ENCODE data around the gene ANP32A. TPM values are rescaled to one million over a fixed set of nuclear protein-coding genes. Genes with fewer than 3 reads are reported as not detected.

ANP32A gene
- total RNA-seq, 1 experiment from 2014 or later, result 232 TPM

GRCh38 chr15:68768321-68768720 lies 52.4 kb downstream of the ANP32A start:
- H3K27me3 Mint-ChIP-seq (ENCODE audit: low read depth), result peaks cover 8% of the 10 kb centered on the region; the same call in 1 of the 2 replicates
- ATAC-seq (no peak), DNase-seq (ENCODE audit: low spot score) (no peak)
- no peaks in the 10 kb centered on the region for H3K9me3 Mint-ChIP-seq
- ChIA-PET POLR2A (no interaction called here), CTCF (no interaction called here)
- TF ChIP-seq CTCF (IDR thresholded peaks at IDR 0.05) (no peak), SMAD4 (CRISPR knock-in tag; IDR thresholded peaks at IDR 0.05) (no peak), ZBTB43 (CRISPR knock-in tag; IDR thresholded peaks at IDR 0.05) (no peak), SP1 (CRISPR knock-in tag; conservative IDR thresholded peaks at IDR 0.05) (no peak), E2F1 (CRISPR knock-in tag; IDR thresholded peaks at IDR 0.05) (no peak)
- H3K27ac Mint-ChIP-seq, result no peak overlapping the region
- no peaks in the 10 kb centered on the region for H3K36me3 Mint-ChIP-seq
- no peak overlapping the region for H3K4me3 Mint-ChIP-seq
- H3K4me1 Mint-ChIP-seq, result no peaks in the 10 kb centered on the region

GRCh38 chr15:68767833-68768232 lies 52.9 kb downstream of the ANP32A start:
- DNase-seq (ENCODE audit: low spot score), result no peak
- H3K27ac Mint-ChIP-seq, result no peak overlapping the region
- ChIA-PET CTCF (no interaction called here), POLR2A (no interaction called here)
- no peaks in the 10 kb centered on the region for H3K36me3 Mint-ChIP-seq
- H3K27me3 Mint-ChIP-seq (ENCODE audit: low read depth), result peaks cover 8% of the 10 kb centered on the region; the same call in 1 of the 2 replicates
- ATAC-seq, result no peak
- no peak overlapping the region for H3K4me3 Mint-ChIP-seq
- H3K9me3 Mint-ChIP-seq, result no peaks in the 10 kb centered on the region
- TF ChIP-seq KAT7 (CRISPR knock-in tag; IDR thresholded peaks at IDR 0.05; ENCODE audit: borderline replicate concordance) (no peak), TEAD1 (CRISPR knock-in tag; IDR thresholded peaks at IDR 0.05) (no peak), ZNF138 (CRISPR knock-in tag; conservative IDR thresholded peaks at IDR 0.05) (no peak), CBFB (CRISPR knock-in tag; IDR thresholded peaks at IDR 0.05; ENCODE audit: low read depth) (no peak), ZNF512 (CRISPR knock-in tag; IDR thresholded peaks at IDR 0.05; ENCODE audit: borderline replicate concordance) (no peak), ATF3 (CRISPR knock-in tag; conservative IDR thresholded peaks at IDR 0.05) (no peak), SMAD4 (CRISPR knock-in tag; IDR thresholded peaks at IDR 0.05) (no peak), MLX (CRISPR knock-in tag; IDR thresholded peaks at IDR 0.05) (no peak), FOXJ3 (CRISPR knock-in tag; IDR thresholded peaks at IDR 0.05; ENCODE audit: borderline replicate concordance) (no peak), CTCF (IDR thresholded peaks at IDR 0.05) (no peak), ESRRA (CRISPR knock-in tag; IDR thresholded peaks at IDR 0.05; ENCODE audit: borderline replicate concordance) (no peak), E2F1 (CRISPR knock-in tag; IDR thresholded peaks at IDR 0.05) (no peak)
- no peaks in the 10 kb centered on the region for H3K4me1 Mint-ChIP-seq
